NCI-H510A treated with DMSO at 0.1 percent for 48 hours (cell line): ENCODE measurements around the gene UGT2B17.
"Not testable (repeated sequence)": the region's sequence is repeated elsewhere in the genome, so short reads cannot be mapped to it uniquely, and the experiment has no call there.

Source experiments
- DNase-seq: peaks from one replicate; lab custom pipeline; 2025; lab: John Stamatoyannopoulos, UW

UGT2B17 gene

DNA sequence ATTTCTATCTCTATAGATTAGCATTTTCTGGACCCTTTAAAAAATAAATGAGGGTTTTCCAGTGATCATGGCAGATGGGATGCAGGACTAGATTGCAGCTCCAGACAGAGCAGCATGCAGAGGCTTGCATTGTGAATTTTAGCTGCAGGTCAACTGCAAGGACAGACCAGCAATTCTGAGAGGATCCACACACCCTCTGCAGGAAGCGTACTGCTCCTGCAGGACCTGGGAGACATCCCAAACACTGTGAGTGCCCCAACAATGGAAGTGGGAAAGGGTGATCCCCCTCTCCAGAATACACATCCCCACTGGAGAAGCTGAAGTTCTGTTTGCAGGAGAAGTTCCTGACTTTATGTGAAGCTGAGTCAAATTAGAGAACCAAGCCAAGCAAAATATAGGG is 7.1 kb downstream of the UGT2B17 start:
- DNase-seq, result not testable (repeated sequence)

DNA sequence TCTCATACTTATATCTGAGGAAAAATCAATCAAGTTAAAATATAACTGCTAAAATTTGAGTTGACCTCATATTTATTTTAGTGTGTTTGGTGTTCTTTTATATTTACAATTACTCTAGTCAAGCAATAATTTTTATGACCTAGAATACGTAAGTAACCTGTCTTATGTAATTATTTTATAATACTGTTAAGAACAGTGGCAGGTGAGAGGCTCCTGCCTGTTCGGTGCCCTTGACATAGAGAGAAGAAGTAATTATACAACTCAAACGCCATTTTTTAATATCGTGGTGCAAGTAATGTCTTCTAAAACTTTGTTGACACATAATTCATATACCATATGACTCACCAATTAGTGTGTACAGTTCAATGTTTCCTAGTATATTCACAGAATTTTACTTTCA is 7.6 kb downstream of the UGT2B17 start:
- DNase-seq, result not testable (repeated sequence)

GRCh38 chr4:68566364-68566763 is 9.8 kb downstream of the UGT2B17 start:
- DNase-seq, result not testable (repeated sequence)

GRCh38 chr4:68565082-68565481 is 11.0 kb downstream of the UGT2B17 start:
- DNase-seq, result not testable (repeated sequence)

- DNase-seq, result not testable (repeated sequence)
These were observed 15.6 kb downstream of the UGT2B17 start for GRCh38 chr4:68560364-68561070.

DNA sequence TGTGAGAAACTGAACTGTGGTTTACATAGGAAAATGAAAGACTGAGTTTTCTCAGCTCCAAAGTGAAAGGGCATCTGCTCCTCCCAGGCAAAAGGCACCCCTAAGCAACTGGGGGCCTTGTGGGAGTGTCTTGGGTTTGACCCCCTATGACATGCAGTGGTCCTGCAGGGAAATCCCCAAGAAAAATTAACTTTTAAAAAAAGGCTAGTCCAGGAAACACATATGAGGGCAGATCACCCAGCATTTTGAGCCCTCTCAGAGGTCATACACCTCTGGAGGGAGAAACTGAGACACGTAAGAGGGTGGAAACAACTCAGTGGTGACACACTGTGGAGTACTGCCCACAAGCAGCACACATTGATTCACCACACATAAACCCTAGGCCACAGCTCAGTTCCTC is 22.3 kb downstream of the UGT2B17 start:
- not testable (repeated sequence) for DNase-seq

- not testable (repeated sequence) for DNase-seq
These were observed 23.0 kb downstream of the UGT2B17 start for GRCh38 chr4:68552818-68553811.

- DNase-seq, result not testable (repeated sequence)
These were observed 33.4 kb downstream of the UGT2B17 start for GRCh38 chr4:68542742-68543141.

DNA sequence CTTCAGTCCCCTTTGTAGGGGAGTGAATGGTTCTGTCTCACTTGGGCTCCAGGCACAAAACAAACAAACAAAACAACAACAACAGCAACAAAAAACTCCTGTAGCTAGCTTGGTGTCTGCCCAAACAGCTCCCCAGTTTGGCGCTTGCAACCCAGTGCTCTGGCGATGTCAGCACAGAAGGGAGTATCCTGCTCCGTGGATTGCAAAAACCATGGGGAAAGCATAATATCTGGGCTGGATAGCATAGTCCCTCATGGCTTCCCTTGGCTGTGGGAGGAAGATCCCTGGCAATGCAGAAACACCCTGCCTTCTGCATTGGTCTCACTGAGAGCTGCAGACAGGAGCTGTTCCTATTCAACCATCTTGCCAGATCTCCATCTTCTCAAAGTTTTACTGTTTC is 39.7 kb downstream of the UGT2B17 start:
- DNase-seq, result no peak

GRCh38 chr4:68535974-68536373 is 40.1 kb downstream of the UGT2B17 start:
- no peak for DNase-seq

- not testable (repeated sequence) for DNase-seq
These were observed 53.9 kb downstream of the UGT2B17 start for GRCh38 chr4:68522232-68522631.

GRCh38 chr4:68520985-68521384 is 55.1 kb downstream of the UGT2B17 start:
- no peak for DNase-seq

- no peak for DNase-seq
These were observed 57.2 kb downstream of the UGT2B17 start for GRCh38 chr4:68518889-68519288.

DNA sequence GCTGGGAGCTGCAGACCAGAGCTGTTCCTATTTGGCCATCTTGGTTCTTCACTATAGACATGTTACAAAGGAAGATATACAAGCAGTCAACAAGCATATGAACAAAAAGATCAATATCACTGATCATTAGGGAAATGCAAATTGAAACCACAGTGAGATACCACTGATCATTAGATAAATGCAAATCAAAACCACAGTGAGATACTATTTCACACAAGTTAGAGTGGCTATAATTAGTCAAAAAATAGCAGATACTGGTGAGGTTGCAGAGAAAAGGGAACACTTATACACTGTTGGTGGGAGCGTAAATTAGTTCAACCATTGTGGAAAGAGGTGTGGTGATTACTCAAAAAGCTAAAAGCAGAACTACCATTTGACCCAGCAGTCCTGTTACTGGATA is 70.7 kb downstream of the UGT2B17 start:
- DNase-seq, result not testable (repeated sequence)

GRCh38 chr4:68504836-68505235 is 71.3 kb downstream of the UGT2B17 start:
- not testable (repeated sequence) for DNase-seq

GRCh38 chr4:68503462-68503861 is 72.7 kb downstream of the UGT2B17 start:
- not testable (repeated sequence) for DNase-seq

GRCh38 chr4:68499021-68499420 is 77.1 kb downstream of the UGT2B17 start:
- DNase-seq, result no peak

DNA sequence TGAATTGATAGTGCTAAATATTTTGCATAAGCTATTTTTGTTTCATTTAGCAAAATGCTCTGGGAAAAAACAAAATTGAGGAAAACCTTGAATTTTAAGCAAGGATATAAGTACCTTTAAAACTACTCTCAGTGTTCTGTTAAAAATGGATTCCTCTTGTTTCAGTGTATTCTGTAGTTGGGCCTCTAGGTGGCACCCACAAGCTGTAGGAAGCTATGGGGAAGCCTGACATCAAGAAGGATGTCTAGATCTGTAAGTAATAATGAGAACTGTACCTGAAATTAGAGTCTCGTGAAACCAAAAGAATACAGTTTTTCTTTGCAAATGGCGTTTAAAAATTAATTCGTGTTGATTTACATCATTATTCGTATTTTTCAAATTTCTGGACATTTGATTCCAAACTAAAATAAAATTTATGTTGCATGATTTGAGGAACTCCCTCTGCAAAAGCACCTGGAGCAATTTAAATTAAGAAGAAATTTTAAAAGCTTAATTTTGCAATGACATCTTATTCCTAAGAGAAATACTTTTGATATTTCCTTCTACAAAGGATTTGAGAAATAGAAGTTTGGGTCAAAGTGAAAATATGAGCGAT is 77.6 kb downstream of the UGT2B17 start:
- peak; percentile 70 for DNase-seq

GRCh38 chr4:68494688-68495087 is 81.4 kb downstream of the UGT2B17 start:
- DNase-seq, result no peak

- no peak for DNase-seq
These were observed 85.2 kb downstream of the UGT2B17 start for GRCh38 chr4:68490826-68491457.

- DNase-seq, result no peak
These were observed 86.8 kb downstream of the UGT2B17 start for GRCh38 chr4:68489338-68489737.
